Thyroid gland (tissue), 4 donors: Measurements from ENCODE around the gene CCDC88A.
"Not testable (repeated sequence)": the region's sequence is repeated elsewhere in the genome, so short reads cannot be mapped to it uniquely, and the experiment has no call there.

ENCODE experiments used
- CTCF ChIP-seq, 6 experiments: fragments of 200-600 bp in 3 of 6; fragments of 450-650 bp in 3 of 6; sonication (generic) in 3 of 6; IDR thresholded peaks; one replicate each; pipeline ENCODE4 v1.5.1; 2016 to 2019; ENCODE audit warnings: antibody characterized with exemption in 6 of 6, mild to moderate bottlenecking in 2 of 6, inconsistent platforms in 1 of 6, moderate library complexity in 1 of 6
- POLR2A ChIP-seq, 2 donors: fragments of 450-650 bp; IDR thresholded peaks; one replicate each; pipeline ENCODE4 v1.6.1; 2017; ENCODE audit warnings: antibody characterized with exemption in 2 of 2, mild to moderate bottlenecking in 2 of 2, moderate library complexity in 1 of 2

- not testable (repeated sequence) for TF ChIP-seq CTCF, POLR2A (IDR thresholded peaks at IDR 0.05)
These were observed 160.1 kb downstream of the CCDC88A start for GRCh38 chr2:55259586-55259985.
